Bronchial epithelial cell (primary cell): ENCODE data around the gene TSPYL1. TPM values are rescaled to one million over a fixed set of nuclear protein-coding genes. Genes with fewer than 3 reads are reported as not detected.
A peak's percentile ranks its signal among the peaks of the same experiment; 100 is the strongest.

Source experiments
- DNase-seq: peaks from one replicate; pipeline ENCODE4 v3.0.0-alpha.2; 2010; ENCODE audit warnings: low read depth
- FAIRE-seq: peaks from 2 replicates; lab custom pipeline; 2011; peaks lifted over from hg19 to GRCh38; lab: Jason Lieb, UNC
- H3K27me3 ChIP-seq: 2 replicates; pipeline ENCODE4 v1.5.1; 2011; ENCODE audit warnings: low read length; ENCODE audit not compliant: control insufficient read depth, insufficient read depth
- H3K36me3 ChIP-seq: 2 replicates; pipeline ENCODE4 v1.5.1; 2011; ENCODE audit warnings: low read length; ENCODE audit not compliant: control insufficient read depth, insufficient read depth
- H3K4me3 ChIP-seq: 2 replicates; pipeline ENCODE4 v1.5.1; 2011; ENCODE audit warnings: mild to moderate bottlenecking, low read depth, low read length, control low read depth
- CTCF ChIP-seq: IDR thresholded peaks from 2 replicates; pipeline ENCODE4 v1.5.1; 2011; ENCODE audit warnings: mild to moderate bottlenecking, moderate library complexity, low read length, control low read depth, inconsistent platforms; ENCODE audit not compliant: insufficient read depth, severe bottlenecking
- total RNA-seq: library from RNA; depleted of rRNA; stranded (reverse); fragments of >200 nt; gene quantifications from 2 replicates; pipeline ENCODE4 v1.2.1, GENCODE V29; 2014

The TSPYL1 gene
- total RNA-seq, 1 donor from 2014 or later, result 72.4 TPM

GRCh38 chr6:116283191-116283590, 3.5 kb upstream of the TSPYL1 start:
- peaks cover 2% of the 10 kb centered on the region for H3K36me3 ChIP-seq
- FAIRE-seq, result no peak
- no peak for DNase-seq
- no peaks in the 10 kb centered on the region for H3K27me3 ChIP-seq
- no peak for TF ChIP-seq CTCF
- no peak overlapping the region for H3K4me3 ChIP-seq

GRCh38 chr6:116282698-116283097, 3.0 kb upstream of the TSPYL1 start:
- FAIRE-seq (no peak), DNase-seq (no peak)
- no peaks in the 10 kb centered on the region for H3K27me3 ChIP-seq
- H3K4me3 ChIP-seq, result no peak overlapping the region
- TF ChIP-seq CTCF, result no peak
- peaks cover 3% of the 10 kb centered on the region for H3K36me3 ChIP-seq

- DNase-seq (no peak), FAIRE-seq (no peak)
- Histone ChIP-seq H3K4me3 (no peak overlapping the region), H3K36me3 (peaks cover 3% of the 10 kb centered on the region), H3K27me3 (no peaks in the 10 kb centered on the region)
- no peak for TF ChIP-seq CTCF
Observed at GRCh38 chr6:116280933-116281316, 1.2 kb upstream of the TSPYL1 start.

GRCh38 chr6:116280161-116280932, 617 bp upstream of the TSPYL1 start:
- H3K27me3 ChIP-seq, result no peaks in the 10 kb centered on the region
- no peak for TF ChIP-seq CTCF
- H3K36me3 ChIP-seq, result peaks cover 3% of the 10 kb centered on the region
- peak overlapping the region; percentile 76 for H3K4me3 ChIP-seq
- FAIRE-seq (no peak), DNase-seq (peak; percentile 7)

- peaks cover 4% of the 10 kb centered on the region for H3K36me3 ChIP-seq
- H3K4me3 ChIP-seq, result peak overlapping the region; percentile 76
- FAIRE-seq (no peak), DNase-seq (peak; percentile 24)
- no peak for TF ChIP-seq CTCF
- no peaks in the 10 kb centered on the region for H3K27me3 ChIP-seq
Observed at GRCh38 chr6:116278854-116279231, 887 bp downstream of the TSPYL1 start.

GRCh38 chr6:116278481-116278829, 1.3 kb downstream of the TSPYL1 start:
- Histone ChIP-seq H3K36me3 (peaks cover 4% of the 10 kb centered on the region), H3K4me3 (peak overlapping the region; percentile 76), H3K27me3 (no peaks in the 10 kb centered on the region)
- TF ChIP-seq CTCF, result no peak
- FAIRE-seq (no peak), DNase-seq (no peak)
